HL-60 (cell line): ENCODE measurements around the gene ENTHD1.

Experiments
- DNase-seq, 2 experiments: peaks; one replicate each; pipeline ENCODE4 v3.0.0-alpha.2; 2010 to 2020; ENCODE audit warnings: low read depth in 1 of 2, low spot score in 1 of 2
- H3K27ac ChIP-seq: fragments of 250-450 bp; sonication (Bioruptor Pico); replicated peaks from 2 replicates; pipeline ENCODE4 v1.5.1; 2020; ENCODE audit warnings: mild to moderate bottlenecking, moderate library complexity
- H3K27me3 ChIP-seq: fragments of 250-450 bp; sonication (Bioruptor Pico); 2 replicates; pipeline ENCODE4 v1.5.1; 2021; ENCODE audit warnings: mild to moderate bottlenecking, moderate library complexity; ENCODE audit not compliant: insufficient read depth, poor library complexity, severe bottlenecking
- H3K4me3 ChIP-seq: replicated peaks from 2 replicates; pipeline ENCODE4 v1.5.1; 2011; ENCODE audit warnings: mild to moderate bottlenecking, control low read depth, low read length; ENCODE audit not compliant: insufficient read depth
- GABPA ChIP-seq: IDR thresholded peaks from 2 replicates; pipeline ENCODE4 v1.6.1; 2012; ENCODE audit warnings: low read depth
- POLR2AphosphoS5 ChIP-seq: IDR thresholded peaks from 2 replicates; pipeline ENCODE4 v1.6.1; 2012; ENCODE audit warnings: low read depth
- SPI1 ChIP-seq: IDR thresholded peaks from 2 replicates; pipeline ENCODE4 v1.6.1; 2012; ENCODE audit warnings: low read depth, mild to moderate bottlenecking, borderline replicate concordance
- TF ChIP-seq, protein P1 (sequence below): IDR thresholded peaks from 2 replicates; pipeline ENCODE4 v1.6.1; 2012; ENCODE audit warnings: low read depth; ENCODE audit not compliant: insufficient replicate concordance
- TF ChIP-seq, protein P2 (sequence below): IDR thresholded peaks from one replicate; pipeline ENCODE4 v1.5.1; 2011; ENCODE audit warnings: low read length, control low read depth, inconsistent platforms; ENCODE audit not compliant: insufficient read depth

ENTHD1 gene

GRCh38 chr22:39728236-39728860 lies 165.2 kb downstream of the ENTHD1 start:
- no peak overlapping the region for H3K27ac ChIP-seq
- DNase-seq: no peak
- peaks cover 3% of the 10 kb centered on the region for H3K27me3 ChIP-seq
- H3K4me3 ChIP-seq: no peak overlapping the region
- no peak for TF ChIP-seq POLR2AphosphoS5
- TF ChIP-seq GABPA: no peak
- TF ChIP-seq SPI1: no peak
- TF ChIP-seq, protein P1, sequence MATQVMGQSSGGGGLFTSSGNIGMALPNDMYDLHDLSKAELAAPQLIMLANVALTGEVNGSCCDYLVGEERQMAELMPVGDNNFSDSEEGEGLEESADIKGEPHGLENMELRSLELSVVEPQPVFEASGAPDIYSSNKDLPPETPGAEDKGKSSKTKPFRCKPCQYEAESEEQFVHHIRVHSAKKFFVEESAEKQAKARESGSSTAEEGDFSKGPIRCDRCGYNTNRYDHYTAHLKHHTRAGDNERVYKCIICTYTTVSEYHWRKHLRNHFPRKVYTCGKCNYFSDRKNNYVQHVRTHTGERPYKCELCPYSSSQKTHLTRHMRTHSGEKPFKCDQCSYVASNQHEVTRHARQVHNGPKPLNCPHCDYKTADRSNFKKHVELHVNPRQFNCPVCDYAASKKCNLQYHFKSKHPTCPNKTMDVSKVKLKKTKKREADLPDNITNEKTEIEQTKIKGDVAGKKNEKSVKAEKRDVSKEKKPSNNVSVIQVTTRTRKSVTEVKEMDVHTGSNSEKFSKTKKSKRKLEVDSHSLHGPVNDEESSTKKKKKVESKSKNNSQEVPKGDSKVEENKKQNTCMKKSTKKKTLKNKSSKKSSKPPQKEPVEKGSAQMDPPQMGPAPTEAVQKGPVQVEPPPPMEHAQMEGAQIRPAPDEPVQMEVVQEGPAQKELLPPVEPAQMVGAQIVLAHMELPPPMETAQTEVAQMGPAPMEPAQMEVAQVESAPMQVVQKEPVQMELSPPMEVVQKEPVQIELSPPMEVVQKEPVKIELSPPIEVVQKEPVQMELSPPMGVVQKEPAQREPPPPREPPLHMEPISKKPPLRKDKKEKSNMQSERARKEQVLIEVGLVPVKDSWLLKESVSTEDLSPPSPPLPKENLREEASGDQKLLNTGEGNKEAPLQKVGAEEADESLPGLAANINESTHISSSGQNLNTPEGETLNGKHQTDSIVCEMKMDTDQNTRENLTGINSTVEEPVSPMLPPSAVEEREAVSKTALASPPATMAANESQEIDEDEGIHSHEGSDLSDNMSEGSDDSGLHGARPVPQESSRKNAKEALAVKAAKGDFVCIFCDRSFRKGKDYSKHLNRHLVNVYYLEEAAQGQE: no peak
- TF ChIP-seq, protein P2, sequence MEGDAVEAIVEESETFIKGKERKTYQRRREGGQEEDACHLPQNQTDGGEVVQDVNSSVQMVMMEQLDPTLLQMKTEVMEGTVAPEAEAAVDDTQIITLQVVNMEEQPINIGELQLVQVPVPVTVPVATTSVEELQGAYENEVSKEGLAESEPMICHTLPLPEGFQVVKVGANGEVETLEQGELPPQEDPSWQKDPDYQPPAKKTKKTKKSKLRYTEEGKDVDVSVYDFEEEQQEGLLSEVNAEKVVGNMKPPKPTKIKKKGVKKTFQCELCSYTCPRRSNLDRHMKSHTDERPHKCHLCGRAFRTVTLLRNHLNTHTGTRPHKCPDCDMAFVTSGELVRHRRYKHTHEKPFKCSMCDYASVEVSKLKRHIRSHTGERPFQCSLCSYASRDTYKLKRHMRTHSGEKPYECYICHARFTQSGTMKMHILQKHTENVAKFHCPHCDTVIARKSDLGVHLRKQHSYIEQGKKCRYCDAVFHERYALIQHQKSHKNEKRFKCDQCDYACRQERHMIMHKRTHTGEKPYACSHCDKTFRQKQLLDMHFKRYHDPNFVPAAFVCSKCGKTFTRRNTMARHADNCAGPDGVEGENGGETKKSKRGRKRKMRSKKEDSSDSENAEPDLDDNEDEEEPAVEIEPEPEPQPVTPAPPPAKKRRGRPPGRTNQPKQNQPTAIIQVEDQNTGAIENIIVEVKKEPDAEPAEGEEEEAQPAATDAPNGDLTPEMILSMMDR: no peak

- no peak for DNase-seq
- no peaks in the 10 kb centered on the region for H3K27me3 ChIP-seq
- no peak overlapping the region for H3K4me3 ChIP-seq
- H3K27ac ChIP-seq: no peak overlapping the region
- TF ChIP-seq, protein P1: no peak
- TF ChIP-seq SPI1 (no peak), GABPA (no peak), POLR2AphosphoS5 (no peak)
- TF ChIP-seq, protein P2: no peak
These were observed 166.0 kb downstream of the ENTHD1 start for GRCh38 chr22:39727541-39727940.

DNA sequence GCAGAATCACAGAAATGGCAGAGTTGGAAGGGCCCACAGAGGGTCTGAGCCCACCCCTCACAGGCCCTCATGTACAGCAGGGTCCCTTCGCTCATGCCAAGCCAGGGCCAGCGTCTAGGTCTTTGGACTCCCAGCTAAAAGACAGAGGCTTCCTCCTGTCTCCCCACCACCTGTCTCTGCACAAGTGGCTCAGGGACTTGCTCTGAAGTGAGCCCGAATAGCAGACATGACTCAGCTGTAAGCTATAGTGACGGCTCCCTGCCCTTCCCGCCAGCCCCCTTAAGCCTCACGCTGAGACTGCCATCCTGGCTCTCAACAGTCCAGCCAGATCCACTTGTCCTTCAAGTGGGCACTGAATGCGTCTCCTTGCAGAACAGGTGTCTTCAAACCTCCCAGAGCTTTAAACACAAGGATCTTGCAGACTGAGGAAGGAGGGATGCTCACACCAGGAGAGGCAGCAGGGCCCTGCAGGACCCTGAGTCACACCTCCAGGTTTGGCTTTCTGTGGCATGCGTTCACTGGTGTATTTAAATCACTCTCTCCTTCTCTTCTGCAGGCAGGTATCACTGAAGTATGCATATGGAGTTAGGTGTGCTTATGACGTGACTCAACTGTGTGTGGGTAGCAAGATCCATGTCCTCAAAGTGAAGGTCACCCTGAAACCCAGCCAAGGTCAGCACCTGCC lies 168.1 kb downstream of the ENTHD1 start:
- Histone ChIP-seq H3K4me3 (no peak overlapping the region), H3K27me3 (no peaks in the 10 kb centered on the region), H3K27ac (no peak overlapping the region)
- no peak for DNase-seq
- TF ChIP-seq SPI1 (no peak), GABPA (no peak), POLR2AphosphoS5 (no peak)
- TF ChIP-seq, protein P2: no peak
- TF ChIP-seq, protein P1: no peak
